ENCODE results near the gene GABARAPL2. TPM values are rescaled to one million over a fixed set of nuclear protein-coding genes. Genes with fewer than 3 reads are reported as not detected.

The GABARAPL2 gene
- total and polyA plus RNA-seq, 2 experiments from 2014 or later = 106 to 232 TPM

- DNase-seq (ENCODE audit: low spot score) = no peak
- Histone ChIP-seq H2AFZ (no peak overlapping the region), H3K36me3 (replicated peaks; ENCODE audit: insufficient read depth, low read depth) (no peaks in the 10 kb centered on the region), H3K9me2 (replicated peaks; ENCODE audit: insufficient read depth) (no peaks in the 10 kb centered on the region), H3K4me3 (no peak overlapping the region), H3K27me3 (no peaks in the 10 kb centered on the region), H3K4me2 (no peak overlapping the region), H3K27ac (no peak overlapping the region), H4K20me1 (ENCODE audit: insufficient read depth, poor library complexity, severe bottlenecking) (no peaks in the 10 kb centered on the region), H3K9me3 (ENCODE audit: low read depth) (no peaks in the 10 kb centered on the region), H3K79me2 (peaks cover 9% of the 10 kb centered on the region), H3K4me1 (ENCODE audit: insufficient read depth) (peaks cover 3% of the 10 kb centered on the region)
- WGBS (ENCODE audit: low lambda C conversion rate, missing lambda C conversion rate) = 95% methylated on average over 4 of the region's 4 CpGs
- TF ChIP-seq CTCF (IDR thresholded peaks at IDR 0.05; ENCODE audit: poor library complexity) (no peak), EZH2 (IDR thresholded peaks at IDR 0.05; ENCODE audit: borderline replicate concordance) (no peak), EZH2phosphoT487 (IDR thresholded peaks at IDR 0.05; ENCODE audit: low read depth, severe bottlenecking, unreplicated experiment) (no peak)
Observed at GRCh38 chr16:75616521-75617010, 50.4 kb downstream of the GABARAPL2 start.

- Histone ChIP-seq H3K9me3 (ENCODE audit: low read depth) (no peaks in the 10 kb centered on the region), H3K9me2 (replicated peaks; ENCODE audit: insufficient read depth) (no peaks in the 10 kb centered on the region), H3K79me2 (peaks cover 14% of the 10 kb centered on the region), H2AFZ (no peak overlapping the region), H4K20me1 (ENCODE audit: insufficient read depth, poor library complexity, severe bottlenecking) (no peaks in the 10 kb centered on the region), H3K4me1 (ENCODE audit: insufficient read depth) (peaks cover 9% of the 10 kb centered on the region), H3K36me3 (replicated peaks; ENCODE audit: insufficient read depth, low read depth) (no peaks in the 10 kb centered on the region), H3K27me3 (no peaks in the 10 kb centered on the region), H3K27ac (no peak overlapping the region), H3K4me3 (no peak overlapping the region), H3K4me2 (no peak overlapping the region)
- no peak for DNase-seq (ENCODE audit: low spot score)
- TF ChIP-seq EZH2phosphoT487 (IDR thresholded peaks at IDR 0.05; ENCODE audit: low read depth, severe bottlenecking, unreplicated experiment) (no peak), CTCF (IDR thresholded peaks at IDR 0.05; ENCODE audit: poor library complexity) (no peak), EZH2 (IDR thresholded peaks at IDR 0.05; ENCODE audit: borderline replicate concordance) (no peak)
- WGBS (ENCODE audit: low lambda C conversion rate, missing lambda C conversion rate) = 95% methylated on average over 3 of the region's 3 CpGs
Observed at GRCh38 chr16:75617121-75617520, 50.9 kb downstream of the GABARAPL2 start.

- Histone ChIP-seq H3K27ac (no peak overlapping the region), H3K4me1 (ENCODE audit: insufficient read depth) (peaks cover 11% of the 10 kb centered on the region), H3K9me3 (ENCODE audit: low read depth) (no peaks in the 10 kb centered on the region), H3K36me3 (replicated peaks; ENCODE audit: insufficient read depth, low read depth) (no peaks in the 10 kb centered on the region), H3K4me3 (no peak overlapping the region), H3K27me3 (no peaks in the 10 kb centered on the region), H2AFZ (no peak overlapping the region), H4K20me1 (ENCODE audit: insufficient read depth, poor library complexity, severe bottlenecking) (no peaks in the 10 kb centered on the region), H3K9me2 (replicated peaks; ENCODE audit: insufficient read depth) (no peaks in the 10 kb centered on the region), H3K4me2 (no peak overlapping the region), H3K79me2 (peaks cover 15% of the 10 kb centered on the region)
- no peak for TF ChIP-seq EZH2phosphoT487 (IDR thresholded peaks at IDR 0.05; ENCODE audit: low read depth, severe bottlenecking, unreplicated experiment)
- no peak for TF ChIP-seq EZH2 (IDR thresholded peaks at IDR 0.05; ENCODE audit: borderline replicate concordance)
- no peak for TF ChIP-seq CTCF (IDR thresholded peaks at IDR 0.05; ENCODE audit: poor library complexity)
- DNase-seq (ENCODE audit: low spot score) = no peak
- 98% methylated on average over 2 of the region's 2 CpGs for WGBS (ENCODE audit: low lambda C conversion rate, missing lambda C conversion rate)
Observed at GRCh38 chr16:75618780-75619179, 52.6 kb downstream of the GABARAPL2 start.
